Heart left ventricle (tissue), 16 donors: ENCODE data around the gene RNF213. TPM values are rescaled to one million over a fixed set of nuclear protein-coding genes. Genes with fewer than 3 reads are reported as not detected.
A peak's percentile ranks its signal among the peaks of the same experiment; 100 is the strongest.

ENCODE experiments used
- ATAC-seq, 4 donors: fragments of 200-7000 bp; cut with Tn5 transposase; one replicate each; pipeline ENCODE4 v1.9.1; 2020 to 2022; ENCODE audit warnings: moderate library complexity in 4 of 4, mild to moderate bottlenecking in 3 of 4, moderate number of reproducible peaks in 1 of 4
- DNase-seq, 5 donors: peaks; one replicate each; pipeline ENCODE4 v3.0.0-alpha.2; 2020
- H3K27ac ChIP-seq, 12 donors: fragments of 200-600 bp; sonication (generic) in 4 of 12; one replicate each; pipeline versions ENCODE4 v1.5.0 to v1.8.0; 2016 to 2022; ENCODE audit warnings: mild to moderate bottlenecking in 2 of 12
- H3K27me3 ChIP-seq, 9 donors: fragments of 200-600 bp; sonication (generic) in 2 of 9; one replicate each; pipeline versions ENCODE4 v1.5.1 to v1.8.0; 2016 to 2022; ENCODE audit warnings: mild to moderate bottlenecking in 3 of 9
- H3K36me3 ChIP-seq, 9 donors: fragments of 200-600 bp; sonication (generic) in 2 of 9; one replicate each; pipeline versions ENCODE4 v1.5.0 to v1.8.0; 2018 to 2022; ENCODE audit warnings: mild to moderate bottlenecking in 2 of 9
- H3K4me1 ChIP-seq, 12 donors: fragments of 200-600 bp; sonication (generic) in 4 of 12; one replicate each; pipeline versions ENCODE4 v1.5.0 to v1.8.0; 2016 to 2022; ENCODE audit warnings: mild to moderate bottlenecking in 3 of 12
- H3K4me3 ChIP-seq, 12 donors: fragments of 200-600 bp; sonication (generic) in 4 of 12; one replicate each; pipeline versions ENCODE4 v1.5.0 to v1.8.0; 2017 to 2022; ENCODE audit warnings: mild to moderate bottlenecking in 9 of 12, moderate library complexity in 4 of 12
- H3K9me3 ChIP-seq, 12 donors: fragments of 200-600 bp; sonication (generic) in 4 of 12; one replicate each; pipeline versions ENCODE4 v1.5.0 to v1.8.0; 2016 to 2022; ENCODE audit warnings: mild to moderate bottlenecking in 1 of 12
- POLR2A ChIP-seq, 2 donors: fragments of 450-650 bp; IDR thresholded peaks; one replicate each; pipeline ENCODE4 v1.6.1; 2017; ENCODE audit warnings: antibody characterized with exemption in 2 of 2, mild to moderate bottlenecking in 2 of 2, moderate library complexity in 2 of 2
- WGBS, 4 donors: extraction: QIAGEN DNeasy Blood & Tissue Kit in 2 of 4; methylation state at CpG; one replicate each; pipeline versions ENCODE4 v1.1.5 to v1.1.7; 2013 to 2018; 5-methylcytosine and 5-hydroxymethylcytosine counted together
- intact Hi-C, 10 donors: fragments of 100-400 bp; cut with DNase I; formaldehyde crosslinking; loops; one replicate each; pipeline versions ENCODE4 v1.11.1 to v1.14.2; 2022
- polyA plus RNA-seq, 2 donors: library from polyadenylated mRNA; stranded (reverse); fragments of 200-250 nt; gene quantifications; one replicate each; pipeline ENCODE4 v1.2.3, GENCODE V29; 2013
- total RNA-seq, 9 donors: library from RNA; depleted of rRNA in 2 of 9; stranded (reverse); fragments of >200 nt in 2 of 9; fragmentation: NEBNext Ultra II Directional in 3 of 9; extraction: Animal tissue kit (Norgen Biotek cat#: 25700) in 3 of 9; gene quantifications; one replicate each; pipeline versions ENCODE4 v1.1.0 to v1.2.4, GENCODE V29; 2016 to 2023
- TF ChIP-seq, protein P1 (sequence below), 12 donors: fragments of 200-600 bp; sonication (generic) in 4 of 12; IDR thresholded peaks; one replicate each; pipeline versions ENCODE4 v1.5.0 to v1.8.0; 2018 to 2022; ENCODE audit warnings: antibody characterized with exemption in 12 of 12, mild to moderate bottlenecking in 5 of 12
- donor health status: ischemic (EF 13 %, LVEDD 7.1; RV severe dilation, severe dysfunction).
- donor health status: healthy with polysubstance abuse.
- donor health status: DM: no; HTN: yes; CAD: no.
- donor health status: DM: no; HTN: no; CAD: no.
- donor health status: ischemic (EF 25% LVEDD 6.9; RV normal size, moderate dysfunction).
- donor health status: ischemic (EF 25% LVEDD 5.7; RV mildly dilated, moderate dysfunction).
- donor health status: healthy.
- donor health status: DM: yes; HTN: yes; CAD: no.
- donor health status: ischemic (EF 35%, LVEDD 5.7; RV mildly dilated, moderate dysfunction).
- donor health status: nonischemic (EF 11% LVEDD 7.7; RV severe dilation, severe dysfunction).
- donor health status: DM: yes; HTN: yes; CAD: no.
- donor health status: PGD.
- donor health status: ischemic (EF 29% LVEDD 5.4; RV normal size, mild dysfunction).
- donor health status: nonischemic (EF 23%, LVEDD 6.1; RV moderate dilation, normal function).

The RNF213 gene
- total and polyA plus RNA-seq, 11 donors, result 23.1 to 167 (median 31.4) TPM

DNA sequence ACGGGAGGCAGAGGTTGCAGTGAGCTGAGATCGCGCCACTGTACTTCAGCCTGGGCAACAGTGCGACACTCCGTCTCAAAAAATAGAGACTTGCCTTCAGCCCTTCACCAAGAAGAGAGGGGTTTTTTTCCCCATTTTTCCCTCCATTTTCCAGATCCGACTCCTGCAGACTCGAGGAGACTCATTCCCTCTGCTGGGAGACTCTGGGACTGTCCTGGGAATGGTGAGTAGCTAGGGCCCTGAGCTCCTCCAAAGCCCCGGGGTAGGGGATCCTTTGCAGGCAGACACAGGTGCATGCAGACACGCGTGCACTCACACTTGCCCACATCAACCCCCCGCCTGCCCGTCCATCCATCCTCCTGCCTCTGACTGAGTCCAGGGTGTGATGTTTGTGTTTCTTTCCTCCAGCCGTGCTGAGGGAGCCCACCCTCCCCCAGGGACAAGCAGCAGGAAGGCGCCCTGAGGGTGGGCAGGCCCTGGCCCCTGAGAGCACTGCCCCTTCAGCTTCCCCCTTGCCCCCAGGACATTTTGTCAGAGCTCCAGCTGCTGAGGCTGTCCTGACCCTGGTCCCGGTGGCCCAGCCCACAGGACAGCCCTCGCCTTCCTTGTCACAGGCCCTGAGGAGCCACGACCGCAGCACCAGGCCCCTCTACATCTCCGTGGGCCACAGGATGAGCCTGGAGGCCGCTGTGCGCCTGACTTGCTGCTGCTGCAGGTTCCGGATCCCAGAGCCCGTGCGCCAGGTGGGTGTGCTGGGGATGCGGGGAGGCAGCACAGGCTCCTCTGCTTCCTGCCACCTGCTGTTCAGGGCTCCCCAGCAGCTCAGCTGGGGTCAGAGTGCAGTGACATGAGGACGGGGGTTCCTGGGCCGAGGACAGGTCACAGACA, 164.5 kb downstream of the RNF213 start:
- no peaks in the 10 kb centered on the region for H3K9me3 ChIP-seq
- intact Hi-C loops, result loop anchor here in 9 of 10 donors (2.0 to 10.0 kb wide), 12 partner anchors 127 to 680 kb away; no protein-coding TSS in a partner anchor
- peaks cover 0 to 21% (median under 1%) of the 10 kb centered on the region in 9 donors for H3K36me3 ChIP-seq
- peaks cover 0 to 20% (median 4%) of the 10 kb centered on the region in 12 donors for H3K4me1 ChIP-seq
- no peak overlapping the region for H3K27ac ChIP-seq
- H3K27me3 ChIP-seq, result no peaks in the 10 kb centered on the region
- WGBS, 4 donors, result 77 to 83% (median 81%) methylated on average over 24 to 27 of the region's 27 CpGs
- H3K4me3 ChIP-seq, result no peak overlapping the region
- no peak for DNase-seq
- ATAC-seq, result no peak
- TF ChIP-seq POLR2A (IDR thresholded peaks at IDR 0.05), result no peak
- TF ChIP-seq, protein P1, sequence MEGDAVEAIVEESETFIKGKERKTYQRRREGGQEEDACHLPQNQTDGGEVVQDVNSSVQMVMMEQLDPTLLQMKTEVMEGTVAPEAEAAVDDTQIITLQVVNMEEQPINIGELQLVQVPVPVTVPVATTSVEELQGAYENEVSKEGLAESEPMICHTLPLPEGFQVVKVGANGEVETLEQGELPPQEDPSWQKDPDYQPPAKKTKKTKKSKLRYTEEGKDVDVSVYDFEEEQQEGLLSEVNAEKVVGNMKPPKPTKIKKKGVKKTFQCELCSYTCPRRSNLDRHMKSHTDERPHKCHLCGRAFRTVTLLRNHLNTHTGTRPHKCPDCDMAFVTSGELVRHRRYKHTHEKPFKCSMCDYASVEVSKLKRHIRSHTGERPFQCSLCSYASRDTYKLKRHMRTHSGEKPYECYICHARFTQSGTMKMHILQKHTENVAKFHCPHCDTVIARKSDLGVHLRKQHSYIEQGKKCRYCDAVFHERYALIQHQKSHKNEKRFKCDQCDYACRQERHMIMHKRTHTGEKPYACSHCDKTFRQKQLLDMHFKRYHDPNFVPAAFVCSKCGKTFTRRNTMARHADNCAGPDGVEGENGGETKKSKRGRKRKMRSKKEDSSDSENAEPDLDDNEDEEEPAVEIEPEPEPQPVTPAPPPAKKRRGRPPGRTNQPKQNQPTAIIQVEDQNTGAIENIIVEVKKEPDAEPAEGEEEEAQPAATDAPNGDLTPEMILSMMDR (IDR thresholded peaks at IDR 0.05), result no peak

DNA sequence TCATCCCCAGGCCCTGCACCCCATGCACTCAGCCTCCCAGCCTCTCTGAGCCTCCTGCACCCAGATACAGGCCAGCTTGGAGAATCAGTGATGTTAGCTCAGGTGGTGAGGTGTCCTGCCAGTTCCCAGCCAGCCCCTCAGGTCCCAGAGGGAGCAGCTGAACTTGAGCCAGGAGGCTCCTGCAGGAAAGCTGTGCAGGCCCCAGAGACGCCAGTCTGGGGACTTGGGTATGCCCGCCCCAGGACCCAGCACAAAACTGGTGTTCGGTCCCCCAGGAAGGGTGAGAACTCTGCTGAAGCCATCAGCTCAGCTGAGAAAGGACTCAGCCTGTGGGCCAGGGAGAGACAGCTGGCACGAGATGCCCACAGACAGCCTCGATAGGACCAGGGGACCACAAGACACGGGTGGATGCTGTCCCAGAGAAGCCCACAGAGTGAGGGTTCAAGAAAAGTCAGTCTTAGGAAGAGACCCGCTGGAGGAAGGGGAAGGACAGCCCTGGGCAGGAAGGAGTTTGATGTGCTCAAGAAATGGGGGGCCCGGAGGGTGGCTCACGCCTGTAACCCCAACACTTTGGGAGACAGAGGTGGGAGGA, 165.3 kb downstream of the RNF213 start:
- TF ChIP-seq, protein P1 (IDR thresholded peaks at IDR 0.05), result no peak
- no peak for TF ChIP-seq POLR2A (IDR thresholded peaks at IDR 0.05)
- intact Hi-C loops, result loop anchor here (2.0 to 10.0 kb wide), 13 partner anchors 126 to 679 kb away; no protein-coding TSS in a partner anchor
- DNase-seq, result no peak
- Histone ChIP-seq H3K36me3 (peaks cover 0 to 18% (median 0%) of the 10 kb centered on the region in 9 donors), H3K4me3 (no peak overlapping the region), H3K4me1 (peaks cover 0 to 20% (median 4%) of the 10 kb centered on the region in 12 donors), H3K9me3 (no peaks in the 10 kb centered on the region), H3K27ac (no peak overlapping the region), H3K27me3 (no peaks in the 10 kb centered on the region)
- WGBS, 4 donors, result 85 to 88% (median 87%) methylated on average over 8 to 9 of the region's 9 CpGs
- no peak for ATAC-seq

GRCh38 chr17:80426671-80427326, 166.1 kb downstream of the RNF213 start:
- no peaks in the 10 kb centered on the region for H3K27me3 ChIP-seq
- no peak overlapping the region for H3K4me3 ChIP-seq
- TF ChIP-seq, protein P1 (IDR thresholded peaks at IDR 0.05), result peak; percentile 91 to 99 (median 96)
- TF ChIP-seq POLR2A (IDR thresholded peaks at IDR 0.05), result no peak
- H3K36me3 ChIP-seq, result peaks cover 0 to 18% (median 0%) of the 10 kb centered on the region in 9 donors
- peak; percentile 63 to 87 (median 75) for DNase-seq
- peak; percentile 52 to 83 (median 80) for ATAC-seq
- H3K9me3 ChIP-seq, result no peaks in the 10 kb centered on the region
- no peak overlapping the region for H3K27ac ChIP-seq
- WGBS, 4 donors, result 35 to 43% (median 42%) methylated on average over 17 to 24 of the region's 24 CpGs
- H3K4me1 ChIP-seq, result peaks cover 0 to 20% (median 4%) of the 10 kb centered on the region in 12 donors
- intact Hi-C loops, result loop anchor here (1.0 to 10.0 kb wide), 14 partner anchors 126 to 678 kb away; no protein-coding TSS in a partner anchor
